ENCODE results near the gene LRRC36.

LRRC36 gene

GRCh38 chr16:67403976-67404555 is 77.5 kb downstream of the LRRC36 start:
- no peaks in the 10 kb centered on the region for H3K9me3 ChIP-seq (ENCODE audit: insufficient read depth, low read length)
- H3K27ac ChIP-seq (ENCODE audit: low read depth, low read length) = no peak overlapping the region
- H3F3A ChIP-seq (ENCODE audit: insufficient read depth) = no peaks in the 10 kb centered on the region
- no peak overlapping the region for H3K4me3 ChIP-seq (ENCODE audit: insufficient read depth, low read length, poor library complexity, severe bottlenecking)
- H3K4me2 ChIP-seq (ENCODE audit: low read depth, low read length, poor library complexity, severe bottlenecking) = no peak overlapping the region
- no peak overlapping the region for H3K9ac ChIP-seq (ENCODE audit: low read length)
- no peaks in the 10 kb centered on the region for H4K20me1 ChIP-seq (ENCODE audit: low read depth, low read length)
- no peak overlapping the region for H2AFZ ChIP-seq (ENCODE audit: low read depth, low read length, severe bottlenecking)
- no peaks in the 10 kb centered on the region for H3K79me2 ChIP-seq (ENCODE audit: insufficient read depth, low read length)
- no peaks in the 10 kb centered on the region for H3K27me3 ChIP-seq (ENCODE audit: low read length)
- TF ChIP-seq EZH2phosphoT487 (conservative IDR thresholded peaks at IDR 0.05; ENCODE audit: low read length) = no peak
- TF ChIP-seq CTCF (IDR thresholded peaks at IDR 0.05; ENCODE audit: insufficient read depth, low read length, poor library complexity, severe bottlenecking) = no peak
- H3K36me3 ChIP-seq (ENCODE audit: low read length) = no peaks in the 10 kb centered on the region
- H3K9me2 ChIP-seq (replicated peaks; ENCODE audit: insufficient read depth, low read length) = no peaks in the 10 kb centered on the region

GRCh38 chr16:67404740-67405226 is 78.2 kb downstream of the LRRC36 start:
- H3K79me2 ChIP-seq (ENCODE audit: insufficient read depth, low read length) = no peaks in the 10 kb centered on the region
- no peaks in the 10 kb centered on the region for H3K9me3 ChIP-seq (ENCODE audit: insufficient read depth, low read length)
- TF ChIP-seq EZH2phosphoT487 (conservative IDR thresholded peaks at IDR 0.05; ENCODE audit: low read length) = no peak
- TF ChIP-seq CTCF (IDR thresholded peaks at IDR 0.05; ENCODE audit: insufficient read depth, low read length, poor library complexity, severe bottlenecking) = no peak
- no peaks in the 10 kb centered on the region for H3K9me2 ChIP-seq (replicated peaks; ENCODE audit: insufficient read depth, low read length)
- H3K4me3 ChIP-seq (ENCODE audit: insufficient read depth, low read length, poor library complexity, severe bottlenecking) = no peak overlapping the region
- H3K27ac ChIP-seq (ENCODE audit: low read depth, low read length) = no peak overlapping the region
- no peaks in the 10 kb centered on the region for H4K20me1 ChIP-seq (ENCODE audit: low read depth, low read length)
- H3F3A ChIP-seq (ENCODE audit: insufficient read depth) = no peaks in the 10 kb centered on the region
- H3K9ac ChIP-seq (ENCODE audit: low read length) = no peak overlapping the region
- no peaks in the 10 kb centered on the region for H3K27me3 ChIP-seq (ENCODE audit: low read length)
- H3K4me2 ChIP-seq (ENCODE audit: low read depth, low read length, poor library complexity, severe bottlenecking) = no peak overlapping the region
- H3K36me3 ChIP-seq (ENCODE audit: low read length) = no peaks in the 10 kb centered on the region
- no peak overlapping the region for H2AFZ ChIP-seq (ENCODE audit: low read depth, low read length, severe bottlenecking)

- no peaks in the 10 kb centered on the region for H3K36me3 ChIP-seq (ENCODE audit: low read length)
- no peaks in the 10 kb centered on the region for H3K79me2 ChIP-seq (ENCODE audit: insufficient read depth, low read length)
- H2AFZ ChIP-seq (ENCODE audit: low read depth, low read length, severe bottlenecking) = no peak overlapping the region
- TF ChIP-seq CTCF (IDR thresholded peaks at IDR 0.05; ENCODE audit: insufficient read depth, low read length, poor library complexity, severe bottlenecking) = no peak
- no peak for TF ChIP-seq EZH2phosphoT487 (conservative IDR thresholded peaks at IDR 0.05; ENCODE audit: low read length)
- no peaks in the 10 kb centered on the region for H4K20me1 ChIP-seq (ENCODE audit: low read depth, low read length)
- no peaks in the 10 kb centered on the region for H3K27me3 ChIP-seq (ENCODE audit: low read length)
- H3F3A ChIP-seq (ENCODE audit: insufficient read depth) = no peaks in the 10 kb centered on the region
- H3K9me3 ChIP-seq (ENCODE audit: insufficient read depth, low read length) = no peaks in the 10 kb centered on the region
- H3K4me2 ChIP-seq (ENCODE audit: low read depth, low read length, poor library complexity, severe bottlenecking) = no peak overlapping the region
- H3K9ac ChIP-seq (ENCODE audit: low read length) = no peak overlapping the region
- H3K9me2 ChIP-seq (replicated peaks; ENCODE audit: insufficient read depth, low read length) = no peaks in the 10 kb centered on the region
- H3K27ac ChIP-seq (ENCODE audit: low read depth, low read length) = no peak overlapping the region
- no peak overlapping the region for H3K4me3 ChIP-seq (ENCODE audit: insufficient read depth, low read length, poor library complexity, severe bottlenecking)
These were observed 78.7 kb downstream of the LRRC36 start for GRCh38 chr16:67405336-67405735.

All from SU-DHL-6 (cell line).